Breast epithelium (tissue), 4 donors: ENCODE results near the gene SRGAP3. TPM values are rescaled to one million over a fixed set of nuclear protein-coding genes. Genes with fewer than 3 reads are reported as not detected.

Source experiments
- DNase-seq, 2 donors: peaks; one replicate each; pipeline ENCODE4 v3.0.0-alpha.2; 2019; ENCODE audit warnings: low spot score in 2 of 2
- H3K27ac ChIP-seq, 2 donors: fragments of 200-600 bp; sonication (generic) in 1 of 2; one replicate each; pipeline ENCODE4 v1.5.1; 2016 to 2019; ENCODE audit warnings: mild to moderate bottlenecking in 1 of 2
- H3K27me3 ChIP-seq, 2 donors: fragments of 200-600 bp; sonication (generic) in 1 of 2; one replicate each; pipeline versions ENCODE4 v1.5.1 to v1.6.0; 2017 to 2019; ENCODE audit warnings: control low read depth in 1 of 2, mild to moderate bottlenecking in 1 of 2
- H3K36me3 ChIP-seq: fragments of 200-600 bp; one replicate; pipeline ENCODE4 v1.5.1; 2019
- H3K4me1 ChIP-seq, 2 donors: fragments of 200-600 bp; sonication (generic); one replicate each; pipeline ENCODE4 v1.5.1; 2016 to 2019; ENCODE audit warnings: control low read depth in 1 of 2
- H3K4me3 ChIP-seq, 3 donors: fragments of 200-600 bp; sonication (generic); 1 replicate in 2 of 3; 2 replicates in 1 of 3; pipeline ENCODE4 v1.5.1; 2016 to 2019; ENCODE audit warnings: mild to moderate bottlenecking in 3 of 3, moderate library complexity in 2 of 3
- H3K9me3 ChIP-seq, 2 donors: fragments of 200-600 bp; sonication (generic) in 1 of 2; one replicate each; pipeline ENCODE4 v1.5.1; 2016 to 2019; ENCODE audit warnings: control low read depth in 1 of 2
- CTCF ChIP-seq, 3 donors: fragments of 450-650 bp; IDR thresholded peaks; one replicate each; pipeline ENCODE4 v1.5.1; 2016 to 2017; ENCODE audit warnings: antibody characterized with exemption in 3 of 3, mild to moderate bottlenecking in 3 of 3, moderate library complexity in 3 of 3
- POLR2A ChIP-seq: fragments of 450-650 bp; IDR thresholded peaks from one replicate; pipeline ENCODE4 v1.6.1; 2016; ENCODE audit warnings: antibody characterized with exemption, mild to moderate bottlenecking, moderate library complexity
- POLR2AphosphoS5 ChIP-seq, 3 donors: sonication (generic); formaldehyde crosslinking; IDR thresholded peaks; one replicate each; pipeline ENCODE4 v1.6.1; 2017; ENCODE audit warnings: antibody characterized with exemption in 3 of 3
- intact Hi-C: fragments of 100-400 bp; cut with DNase I; formaldehyde crosslinking; loops from one replicate; pipeline ENCODE4 v1.15.1; 2023; ENCODE audit warnings: low total_unique reads
- total RNA-seq, 3 donors: library from RNA; depleted of rRNA; stranded (reverse); fragments of >200 nt; gene quantifications; one replicate each; pipeline ENCODE4 v1.1.0, GENCODE V29; 2016

Gene SRGAP3
- total RNA-seq, 3 donors from 2014 or later: 13.6 to 21.5 (median 19.0) TPM

GRCh38 chr3:8975081-8976020 lies 274.1 kb downstream of the SRGAP3 start:
- TF ChIP-seq POLR2A (no peak), POLR2AphosphoS5 (IDR thresholded peaks at IDR 0.05) (no peak)
- Histone ChIP-seq H3K4me3 (no peak overlapping the region), H3K27ac (no peak overlapping the region), H3K4me1 (no peaks in the 10 kb centered on the region), H3K27me3 (peaks cover 0 to 6% of the 10 kb centered on the region in 2 donors), H3K36me3 (no peaks in the 10 kb centered on the region), H3K9me3 (peaks cover 0 to 10% of the 10 kb centered on the region in 2 donors)
- intact Hi-C loops: no loop called here
- no peak for DNase-seq

DNA sequence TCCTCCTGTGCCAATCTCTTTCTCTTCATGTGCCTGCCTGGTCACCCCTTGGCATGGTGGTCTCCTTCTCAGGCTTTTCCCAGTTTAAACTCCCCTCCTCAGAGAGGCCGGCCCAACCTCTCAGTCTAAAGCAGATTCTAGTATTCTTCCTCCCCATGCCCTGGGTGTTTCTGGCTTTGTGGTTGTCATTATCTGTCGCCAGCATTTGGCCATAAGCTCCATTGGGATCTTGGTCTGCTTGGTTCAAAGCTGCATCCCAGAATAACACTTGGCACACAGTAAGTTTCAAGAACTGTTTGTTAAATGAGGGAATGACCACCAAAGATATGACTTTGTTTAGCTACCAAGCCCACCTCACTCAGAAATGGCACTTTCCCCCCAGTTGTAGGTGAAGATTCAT lies 275.0 kb downstream of the SRGAP3 start:
- Histone ChIP-seq H3K9me3 (peaks cover 0 to 7% of the 10 kb centered on the region in 2 donors), H3K36me3 (no peaks in the 10 kb centered on the region), H3K27ac (no peak overlapping the region), H3K4me3 (no peak overlapping the region), H3K4me1 (no peaks in the 10 kb centered on the region), H3K27me3 (peaks cover 0 to 6% of the 10 kb centered on the region in 2 donors)
- TF ChIP-seq POLR2AphosphoS5 (IDR thresholded peaks at IDR 0.05) (no peak), CTCF (IDR thresholded peaks at IDR 0.05) (no peak), POLR2A (no peak)
- DNase-seq: no peak
- intact Hi-C loops: no loop called here

- H3K27me3 ChIP-seq: peaks cover 0 to 6% of the 10 kb centered on the region in 2 donors
- intact Hi-C loops: no loop called here
- H3K27ac ChIP-seq: no peak overlapping the region
- DNase-seq: no peak
- no peak for TF ChIP-seq POLR2AphosphoS5 (IDR thresholded peaks at IDR 0.05)
- TF ChIP-seq CTCF (IDR thresholded peaks at IDR 0.05): no peak
- no peak for TF ChIP-seq POLR2A
- H3K9me3 ChIP-seq: no peaks in the 10 kb centered on the region
- no peak overlapping the region for H3K4me3 ChIP-seq
- H3K4me1 ChIP-seq: no peaks in the 10 kb centered on the region
- no peaks in the 10 kb centered on the region for H3K36me3 ChIP-seq
Observed at GRCh38 chr3:8972639-8973038, 276.8 kb downstream of the SRGAP3 start.

DNA sequence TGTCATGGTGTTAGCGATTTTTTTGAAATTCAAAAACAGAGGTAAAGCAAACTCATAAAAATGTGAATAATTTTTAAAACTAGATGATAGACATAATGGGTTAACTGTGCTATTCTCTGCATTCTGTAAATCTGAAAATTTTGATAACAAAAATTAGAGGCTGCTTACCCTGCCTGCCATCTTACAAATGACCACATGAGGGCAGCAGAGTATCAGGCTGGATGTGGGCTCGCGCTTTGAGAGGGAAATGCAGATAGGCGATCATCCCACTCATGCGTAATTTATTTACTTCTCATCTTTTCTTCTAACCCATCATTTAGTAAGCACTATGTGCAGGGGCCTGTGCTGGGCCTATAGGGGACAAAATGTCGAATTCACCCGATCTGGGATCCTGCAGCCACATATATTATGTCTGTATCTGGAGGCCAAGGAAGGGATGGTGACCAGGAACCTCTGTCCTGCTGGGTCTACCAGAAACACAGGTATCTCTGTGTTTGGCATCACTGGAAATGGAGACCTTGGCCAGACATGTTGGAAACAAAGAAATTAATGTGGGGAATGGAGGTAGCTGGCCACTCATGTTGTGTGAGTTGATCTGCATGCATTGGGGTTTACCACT lies 278.4 kb downstream of the SRGAP3 start:
- TF ChIP-seq CTCF (IDR thresholded peaks at IDR 0.05) (peak; percentile 94 to 98 (median 96)), POLR2A (no peak), POLR2AphosphoS5 (IDR thresholded peaks at IDR 0.05) (peak in 1 of 3 donors; percentile 23)
- Histone ChIP-seq H3K27me3 (peaks cover 0 to 6% of the 10 kb centered on the region in 2 donors), H3K9me3 (no peaks in the 10 kb centered on the region), H3K27ac (no peak overlapping the region), H3K4me1 (no peaks in the 10 kb centered on the region), H3K36me3 (no peaks in the 10 kb centered on the region), H3K4me3 (no peak overlapping the region)
- intact Hi-C loops: no loop called here
- DNase-seq: peak; percentile 48 to 72

GRCh38 chr3:8969241-8969640 lies 280.2 kb downstream of the SRGAP3 start:
- no peaks in the 10 kb centered on the region for H3K27me3 ChIP-seq
- TF ChIP-seq POLR2AphosphoS5 (IDR thresholded peaks at IDR 0.05): no peak
- no peak for DNase-seq
- H3K4me1 ChIP-seq: no peaks in the 10 kb centered on the region
- H3K4me3 ChIP-seq: no peak overlapping the region
- intact Hi-C loops: no loop called here
- H3K36me3 ChIP-seq: no peaks in the 10 kb centered on the region
- no peaks in the 10 kb centered on the region for H3K9me3 ChIP-seq
- H3K27ac ChIP-seq: no peak overlapping the region

GRCh38 chr3:8968375-8968882 lies 281.0 kb downstream of the SRGAP3 start:
- no peak overlapping the region for H3K4me3 ChIP-seq
- H3K36me3 ChIP-seq: no peaks in the 10 kb centered on the region
- H3K27me3 ChIP-seq: no peaks in the 10 kb centered on the region
- TF ChIP-seq CTCF (IDR thresholded peaks at IDR 0.05) (no peak), POLR2A (no peak), POLR2AphosphoS5 (IDR thresholded peaks at IDR 0.05) (no peak)
- no peak for DNase-seq
- no peaks in the 10 kb centered on the region for H3K4me1 ChIP-seq
- no peaks in the 10 kb centered on the region for H3K9me3 ChIP-seq
- no peak overlapping the region for H3K27ac ChIP-seq
- intact Hi-C loops: no loop called here
